ENCODE measurements around the gene KRTAP12-2.

KRTAP12-2 gene

DNA sequence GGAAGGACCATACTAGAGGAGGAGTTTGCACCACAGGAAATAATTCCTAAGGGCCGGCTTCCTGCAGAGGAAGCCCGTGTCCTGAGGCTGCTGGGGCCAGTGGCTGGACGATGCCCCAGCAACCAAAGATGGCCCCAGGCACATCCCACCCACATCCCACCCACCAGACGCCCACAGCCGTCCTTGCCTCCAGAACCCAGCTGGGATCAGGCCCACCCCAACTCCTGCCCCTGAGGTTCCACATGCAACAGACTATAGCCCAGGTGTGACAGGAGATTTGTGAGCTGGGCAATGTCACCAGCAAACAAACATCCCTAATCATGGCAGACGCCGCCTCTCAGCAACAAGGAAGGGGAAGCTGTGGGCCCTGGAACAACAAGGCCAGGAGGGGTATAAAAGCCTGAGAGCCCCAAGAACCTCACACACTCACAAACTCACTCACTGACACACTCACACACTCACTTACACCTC is 40.0 kb downstream of the KRTAP12-2 start, which contains the start of gene KRTAP10-9:
Gene KRTAP10-9 (plus strand): TSS at position 421 of the 471 bp plus-strand sequence. CDS start 79 bp downstream, outside the sequence.
- no peak for DNase-seq (ENCODE audit: low spot score)

DNA sequence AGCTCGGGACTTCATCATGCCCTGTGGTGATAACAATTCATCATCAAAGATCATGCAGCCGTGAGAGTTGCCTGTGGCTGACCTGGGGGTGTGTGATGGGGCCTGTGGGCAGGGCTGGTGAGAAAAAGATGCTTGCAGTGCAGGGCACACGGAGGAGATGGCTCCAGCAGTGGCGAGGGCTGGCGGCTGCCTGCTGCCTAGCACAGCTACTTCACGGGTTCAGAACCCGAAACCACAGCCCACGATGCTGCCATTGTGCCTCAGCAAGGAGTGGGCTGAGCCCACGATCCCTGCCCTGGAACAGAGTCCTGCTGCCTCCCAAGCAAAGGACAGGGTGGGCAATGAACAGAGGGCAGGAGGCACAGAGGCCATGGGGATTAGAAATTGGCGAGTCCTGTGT is 40.5 kb downstream of the KRTAP12-2 start:
- DNase-seq (ENCODE audit: low spot score): no peak

DNA sequence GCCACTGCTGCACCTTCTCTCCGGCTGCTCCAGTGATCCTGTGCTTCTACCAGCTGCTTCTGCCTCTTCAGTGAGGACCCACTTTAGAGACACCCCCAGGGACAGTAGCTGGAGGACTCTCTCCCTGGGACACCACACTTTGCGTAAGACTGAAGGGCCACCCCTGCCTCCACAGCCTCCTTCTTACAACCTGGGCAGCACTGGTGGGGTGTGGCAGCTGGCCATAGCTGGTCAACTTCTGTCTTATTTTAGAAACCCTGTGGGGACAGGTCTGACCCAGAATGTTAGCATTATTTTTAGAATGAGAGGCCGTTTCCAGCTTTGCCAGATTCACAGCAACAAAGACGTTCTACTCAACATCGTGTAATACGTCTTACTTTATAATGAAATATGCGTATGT is 41.0 kb downstream of the KRTAP12-2 start:
- DNase-seq (ENCODE audit: low spot score): no peak

DNA sequence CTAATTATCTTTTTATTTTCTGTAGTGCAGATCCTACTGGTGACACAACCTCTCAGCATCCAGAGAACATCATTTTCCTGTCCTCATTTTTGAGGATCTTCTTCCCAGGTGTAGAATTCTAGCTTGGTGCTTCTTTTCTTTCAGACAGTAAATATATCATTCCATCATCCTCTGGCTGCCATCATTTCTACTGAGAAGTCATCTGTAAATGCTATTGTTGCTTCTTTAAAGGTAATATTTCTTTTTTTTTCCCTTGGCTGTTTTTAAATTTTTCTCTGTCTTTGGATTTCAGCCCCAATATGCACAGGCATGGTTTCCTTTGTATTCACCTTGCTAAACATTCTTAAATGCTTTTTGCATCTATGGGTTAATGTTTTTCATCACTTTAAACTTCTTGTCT is 43.2 kb downstream of the KRTAP12-2 start:
- DNase-seq (ENCODE audit: low spot score): no peak

DNA sequence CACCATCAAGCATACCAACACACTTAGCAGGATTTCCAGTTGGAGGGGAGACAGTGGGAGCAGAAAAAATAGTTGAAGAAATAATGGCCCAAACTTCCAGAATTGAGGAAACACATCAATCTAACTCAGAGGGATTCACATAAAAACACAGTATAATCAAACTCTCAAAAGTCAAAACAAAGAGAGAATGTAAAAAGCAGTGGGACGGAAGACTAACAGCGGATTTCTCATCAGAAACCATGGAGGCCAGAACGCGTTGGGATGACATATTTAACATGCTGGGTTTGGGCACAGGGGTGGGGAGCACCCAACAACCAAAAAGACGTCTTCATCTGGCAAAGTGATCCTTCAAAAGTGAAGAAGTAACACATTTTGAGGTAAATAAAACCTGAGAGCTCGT is 46.8 kb downstream of the KRTAP12-2 start:
- DNase-seq (ENCODE audit: low spot score): no peak

DNA sequence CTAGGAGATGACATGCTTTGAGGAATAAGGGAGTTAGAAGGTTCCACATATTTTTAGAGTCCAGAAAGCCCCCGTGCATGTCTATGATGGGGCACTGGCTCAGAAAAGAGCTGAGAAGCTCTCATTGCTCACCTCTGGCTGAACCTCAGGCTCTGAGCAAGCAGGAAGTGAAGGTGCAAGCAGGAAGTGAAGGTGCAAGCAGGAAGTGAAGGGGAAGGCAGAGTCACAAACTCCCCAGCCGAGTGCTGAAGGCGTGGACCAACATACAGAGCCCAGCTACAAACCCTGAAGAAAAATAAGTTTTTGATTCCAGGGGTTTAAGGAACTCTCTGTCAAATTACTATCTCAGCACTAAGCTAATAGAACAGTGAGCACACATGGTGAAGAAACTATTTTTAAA is 47.8 kb downstream of the KRTAP12-2 start:
- no peak for DNase-seq (ENCODE audit: low spot score)

DNA sequence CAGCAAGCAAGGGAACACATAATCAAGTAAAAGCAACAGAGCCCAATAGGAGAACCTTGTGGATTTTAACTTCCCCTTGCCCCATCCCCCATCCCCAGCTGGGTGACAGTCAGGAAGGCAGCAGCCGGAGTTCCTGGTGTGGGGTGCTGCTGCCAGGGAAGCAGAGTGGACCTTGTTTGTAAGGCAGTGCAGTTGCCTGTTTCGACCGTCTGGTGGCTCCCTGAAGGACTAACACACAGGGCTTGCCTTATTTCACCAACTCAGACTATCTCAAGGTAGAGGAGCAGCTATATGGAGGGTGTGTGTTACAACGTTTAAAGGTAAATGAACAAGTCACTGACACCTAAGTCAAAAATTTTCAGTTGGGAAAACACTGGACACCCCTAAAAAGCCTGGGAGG is 48.2 kb downstream of the KRTAP12-2 start:
- DNase-seq (ENCODE audit: low spot score): no peak

DNA sequence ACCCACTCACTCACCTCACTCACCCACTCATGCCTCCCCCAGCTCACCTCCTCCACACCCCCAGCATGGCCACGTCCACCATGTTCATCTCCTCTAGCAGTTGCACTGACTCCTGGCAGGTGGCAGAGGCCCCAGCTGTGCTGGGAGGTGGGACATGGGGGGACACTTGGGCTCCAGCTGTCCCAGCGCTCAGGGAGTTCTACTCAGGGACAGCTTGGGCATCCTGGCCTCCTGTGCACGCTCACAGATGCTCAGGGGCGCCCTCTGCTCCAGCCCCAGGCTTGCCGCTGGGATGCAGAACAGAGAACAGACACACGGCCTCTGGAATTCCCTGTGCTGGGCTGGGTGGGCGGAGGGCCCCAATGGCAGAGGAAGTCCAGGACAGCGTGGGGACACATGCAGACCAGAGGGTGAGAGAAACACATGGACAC is 49.6 kb downstream of the KRTAP12-2 start:
- DNase-seq (ENCODE audit: low spot score): no peak

DNA sequence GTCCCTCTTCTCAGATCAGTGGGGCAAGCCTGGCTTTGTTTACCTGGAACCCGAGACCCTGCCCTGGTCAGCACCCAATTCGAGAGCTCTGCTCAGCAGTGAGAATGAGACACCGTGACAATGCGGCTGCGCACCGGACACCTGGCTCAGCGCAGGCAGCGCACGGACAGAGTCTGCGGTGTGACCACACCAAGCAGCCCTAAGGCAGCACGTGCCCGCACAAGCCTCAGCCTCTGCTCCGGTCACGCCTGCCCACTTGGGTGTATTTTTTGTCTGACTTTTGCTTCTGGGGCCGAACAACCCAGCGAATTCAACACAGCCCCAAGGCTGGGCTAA is 50.2 kb downstream of the KRTAP12-2 start:
- no peak for DNase-seq (ENCODE audit: low spot score)
